ENCODE results near the gene AMZ1.

Gene AMZ1

DNA sequence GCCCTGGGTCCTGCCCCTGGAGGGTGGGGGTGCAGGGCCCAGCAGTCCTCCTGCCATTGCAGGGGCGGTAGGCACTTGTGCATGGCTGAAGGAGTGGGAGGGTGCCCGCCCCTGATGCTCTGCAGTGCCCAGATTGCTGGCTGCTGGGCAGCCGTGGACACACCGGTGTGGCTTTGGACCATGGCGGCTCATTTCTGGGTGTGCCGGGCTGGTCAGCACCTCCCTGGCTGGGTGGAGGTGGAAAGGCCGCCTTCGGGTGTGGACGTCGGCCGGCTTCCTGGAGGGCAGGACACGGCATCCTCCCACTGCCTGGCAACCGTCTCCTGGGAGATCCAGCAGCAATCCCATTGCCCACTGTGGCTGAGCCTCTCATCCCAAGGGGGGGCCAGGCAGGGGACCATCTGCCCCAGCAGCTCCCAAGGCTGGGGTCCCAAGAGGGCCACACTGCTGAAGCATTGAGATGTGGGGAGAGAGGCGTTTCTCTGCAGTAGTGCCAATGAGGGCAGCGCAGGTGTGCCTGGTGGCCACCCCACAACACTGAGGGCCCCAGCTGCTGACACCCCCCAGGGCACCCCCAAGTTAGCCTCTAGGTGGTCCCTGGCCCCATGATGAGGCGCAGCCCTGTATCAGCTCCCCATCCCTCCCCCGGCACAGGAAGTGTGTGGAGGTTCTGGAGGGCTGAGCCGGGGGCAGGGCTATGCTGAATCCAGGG, 43.3 kb upstream of the AMZ1 start:
- no peaks in the 10 kb centered on the region for H3K27me3 ChIP-seq (ENCODE audit: insufficient read depth, low read length)
- H3K4me3 ChIP-seq (ENCODE audit: low read length): no peak overlapping the region
- H3K36me3 ChIP-seq (ENCODE audit: insufficient read depth, low read length): peaks cover 23% of the 10 kb centered on the region
- peak overlapping the region; percentile 54; the same call in 1 of the 2 replicates for H3K9ac ChIP-seq (ENCODE audit: low read depth, low read length)
- peak overlapping the region; percentile 74 for H3K27ac ChIP-seq (ENCODE audit: low read depth, low read length)
- 88% methylated on average over 18 of the region's 18 CpGs for WGBS
- H3K4me1 ChIP-seq (ENCODE audit: insufficient read depth, low read length): peaks cover 24% of the 10 kb centered on the region
- no peaks in the 10 kb centered on the region for H3K9me3 ChIP-seq (ENCODE audit: insufficient read depth, low read depth, low read length)

GRCh38 chr7:2645274-2645868, 42.6 kb upstream of the AMZ1 start:
- peak overlapping the region; percentile 74 for H3K27ac ChIP-seq (ENCODE audit: low read depth, low read length)
- 62% methylated on average over 14 of the region's 14 CpGs for WGBS
- peaks cover 24% of the 10 kb centered on the region for H3K4me1 ChIP-seq (ENCODE audit: insufficient read depth, low read length)
- H3K4me3 ChIP-seq (ENCODE audit: low read length): no peak overlapping the region
- H3K36me3 ChIP-seq (ENCODE audit: insufficient read depth, low read length): peaks cover 26% of the 10 kb centered on the region
- H3K27me3 ChIP-seq (ENCODE audit: insufficient read depth, low read length): no peaks in the 10 kb centered on the region
- H3K9ac ChIP-seq (ENCODE audit: low read depth, low read length): peak overlapping the region; percentile 54; the same call in 1 of the 2 replicates
- H3K9me3 ChIP-seq (ENCODE audit: insufficient read depth, low read depth, low read length): no peaks in the 10 kb centered on the region

DNA sequence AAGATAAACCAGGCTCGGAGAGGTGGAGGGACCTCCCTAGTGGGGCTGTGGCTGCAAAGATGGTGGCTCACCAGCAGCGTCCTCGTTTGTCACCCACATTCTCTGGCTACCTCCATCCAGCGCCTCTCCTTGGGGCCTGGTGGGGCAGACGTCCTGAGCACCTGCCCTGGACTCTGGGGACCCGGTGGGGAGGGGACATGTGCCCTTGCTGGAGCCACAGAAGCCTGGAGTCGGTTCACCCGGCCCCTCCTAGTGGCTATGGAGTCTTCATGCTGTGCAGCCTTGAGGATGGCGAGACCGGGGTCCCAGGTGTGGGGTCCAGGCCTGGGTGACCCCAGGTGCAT, 41.7 kb upstream of the AMZ1 start:
- no peaks in the 10 kb centered on the region for H3K27me3 ChIP-seq (ENCODE audit: insufficient read depth, low read length)
- H3K9ac ChIP-seq (ENCODE audit: low read depth, low read length): no peak overlapping the region; the same call in 1 of the 2 replicates
- H3K4me3 ChIP-seq (ENCODE audit: low read length): no peak overlapping the region
- H3K4me1 ChIP-seq (ENCODE audit: insufficient read depth, low read length): peaks cover 20% of the 10 kb centered on the region
- peak overlapping the region; percentile 51; the same call in 1 of the 2 replicates for H3K27ac ChIP-seq (ENCODE audit: low read depth, low read length)
- WGBS: 89% methylated on average over 10 of the region's 10 CpGs
- H3K9me3 ChIP-seq (ENCODE audit: insufficient read depth, low read depth, low read length): no peaks in the 10 kb centered on the region
- H3K36me3 ChIP-seq (ENCODE audit: insufficient read depth, low read length): peaks cover 26% of the 10 kb centered on the region

DNA sequence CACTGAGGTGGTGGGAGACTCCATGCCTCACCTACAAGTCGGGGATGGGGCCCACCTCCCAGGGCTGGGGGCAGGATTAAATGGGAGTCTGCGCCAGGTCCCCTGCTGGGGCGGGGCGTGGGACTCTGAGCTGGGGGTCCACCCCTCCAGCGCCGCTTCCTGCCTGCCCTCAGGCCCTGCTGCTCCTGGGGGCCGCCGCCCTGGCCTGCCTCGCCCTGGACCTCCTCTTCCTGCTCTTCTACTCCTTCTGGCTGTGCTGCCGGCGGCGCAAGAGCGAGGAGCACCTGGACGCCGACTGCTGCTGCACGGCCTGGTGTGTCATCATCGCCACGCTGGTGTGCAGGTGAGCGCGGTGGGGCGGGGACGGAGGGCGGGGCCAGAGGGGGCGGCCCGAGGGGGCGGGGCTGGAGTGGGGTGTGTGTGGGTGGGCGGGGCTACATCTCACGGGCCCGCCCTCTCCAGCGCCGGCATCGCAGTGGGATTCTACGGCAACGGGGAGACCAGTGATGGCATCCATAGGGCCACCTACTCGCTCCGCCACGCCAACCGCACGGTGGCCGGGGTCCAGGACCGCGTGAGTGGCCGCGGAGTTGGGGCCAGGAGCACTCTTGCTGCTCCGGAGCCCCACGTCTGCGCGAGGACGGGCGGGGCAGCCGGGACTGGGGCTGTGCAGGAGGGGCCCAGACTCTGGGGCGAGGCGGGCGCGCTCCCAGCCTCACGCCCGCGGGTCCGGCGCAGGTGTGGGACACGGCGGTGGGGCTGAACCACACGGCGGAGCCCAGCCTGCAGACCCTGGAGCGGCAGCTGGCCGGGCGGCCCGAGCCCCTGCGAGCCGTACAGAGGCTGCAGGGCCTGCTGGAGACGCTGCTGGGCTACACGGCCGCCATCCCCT, 41.1 kb upstream of the AMZ1 start:
- H3K9me3 ChIP-seq (ENCODE audit: insufficient read depth, low read depth, low read length): no peaks in the 10 kb centered on the region
- peaks cover 31% of the 10 kb centered on the region for H3K36me3 ChIP-seq (ENCODE audit: insufficient read depth, low read length)
- H3K4me3 ChIP-seq (ENCODE audit: low read length): no peak overlapping the region
- peak overlapping the region; percentile 51; the same call in 1 of the 2 replicates for H3K27ac ChIP-seq (ENCODE audit: low read depth, low read length)
- H3K27me3 ChIP-seq (ENCODE audit: insufficient read depth, low read length): no peaks in the 10 kb centered on the region
- peak overlapping the region; percentile 62; the same call in 1 of the 2 replicates for H3K9ac ChIP-seq (ENCODE audit: low read depth, low read length)
- 89% methylated on average over 69 of the region's 73 CpGs for WGBS
- H3K4me1 ChIP-seq (ENCODE audit: insufficient read depth, low read length): peaks cover 16% of the 10 kb centered on the region

GRCh38 chr7:2647594-2648172, 40.3 kb upstream of the AMZ1 start:
- peaks cover 38% of the 10 kb centered on the region for H3K36me3 ChIP-seq (ENCODE audit: insufficient read depth, low read length)
- H3K9me3 ChIP-seq (ENCODE audit: insufficient read depth, low read depth, low read length): no peaks in the 10 kb centered on the region
- H3K4me1 ChIP-seq (ENCODE audit: insufficient read depth, low read length): peaks cover 16% of the 10 kb centered on the region
- no peaks in the 10 kb centered on the region for H3K27me3 ChIP-seq (ENCODE audit: insufficient read depth, low read length)
- no peak overlapping the region for H3K4me3 ChIP-seq (ENCODE audit: low read length)
- no peak overlapping the region for H3K27ac ChIP-seq (ENCODE audit: low read depth, low read length)
- no peak overlapping the region for H3K9ac ChIP-seq (ENCODE audit: low read depth, low read length)
- WGBS: 95% methylated on average over 15 of the region's 15 CpGs

DNA sequence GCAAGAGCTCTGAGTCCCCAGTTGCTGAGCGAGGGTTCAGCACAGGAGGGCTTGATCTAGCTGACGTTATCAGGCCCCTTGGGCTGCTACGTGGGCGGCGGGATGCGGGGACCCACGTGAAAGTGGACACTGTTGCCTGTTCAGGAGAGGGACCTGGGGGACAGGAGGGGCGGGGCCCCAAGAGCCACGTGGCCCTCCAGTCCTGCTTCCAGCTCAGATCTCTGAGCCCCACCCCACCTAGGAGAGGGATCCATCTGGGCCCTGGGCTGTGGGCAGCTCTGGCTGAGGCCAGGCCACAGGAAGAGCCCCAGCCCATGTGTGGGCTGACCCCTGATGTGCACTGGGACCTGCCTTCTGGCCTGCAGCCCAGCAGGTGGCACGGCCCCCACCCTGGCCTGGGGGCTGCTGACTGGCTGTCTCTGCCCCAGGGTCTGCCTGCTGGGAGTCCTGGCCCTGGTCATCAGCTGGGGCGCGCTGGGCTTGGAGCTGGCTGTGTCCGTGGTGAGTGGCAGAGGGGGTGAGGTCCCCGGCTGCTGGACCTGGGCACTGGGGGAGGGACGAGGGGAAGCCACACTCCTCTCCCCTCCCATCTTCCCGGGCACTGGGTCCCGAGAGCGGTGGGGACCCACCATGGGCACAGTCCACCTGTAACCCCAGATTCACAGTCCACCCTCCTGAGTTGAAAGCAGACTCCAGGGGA, 38.7 kb upstream of the AMZ1 start:
- 92% methylated on average over 18 of the region's 18 CpGs for WGBS
- Histone ChIP-seq H3K27me3 (ENCODE audit: insufficient read depth, low read length) (no peaks in the 10 kb centered on the region), H3K9ac (ENCODE audit: low read depth, low read length) (no peak overlapping the region), H3K36me3 (ENCODE audit: insufficient read depth, low read length) (peaks cover 49% of the 10 kb centered on the region), H3K4me3 (ENCODE audit: low read length) (no peak overlapping the region), H3K4me1 (ENCODE audit: insufficient read depth, low read length) (peaks cover 14% of the 10 kb centered on the region), H3K9me3 (ENCODE audit: insufficient read depth, low read depth, low read length) (no peaks in the 10 kb centered on the region), H3K27ac (ENCODE audit: low read depth, low read length) (no peak overlapping the region)

DNA sequence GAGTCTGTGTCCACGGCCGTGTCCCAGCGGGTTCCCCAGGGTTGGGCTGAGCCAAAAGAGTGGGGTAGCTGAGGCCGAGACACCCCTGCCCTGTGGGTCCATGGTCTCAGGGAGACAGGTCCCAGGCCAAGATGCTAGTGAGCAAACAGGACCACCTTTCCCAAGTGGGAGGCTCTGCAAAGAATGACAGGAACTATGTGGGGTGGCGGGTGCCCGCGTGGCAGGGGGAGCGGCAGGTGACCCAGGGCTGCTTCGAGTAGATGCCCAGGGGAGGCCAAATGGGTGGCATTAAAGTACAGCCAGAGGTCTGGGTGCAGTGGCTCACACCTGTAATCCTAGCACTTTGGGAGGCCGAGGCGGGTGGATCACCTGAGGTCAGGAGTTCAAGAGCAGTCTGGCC, 38.0 kb upstream of the AMZ1 start:
- no peaks in the 10 kb centered on the region for H3K27me3 ChIP-seq (ENCODE audit: insufficient read depth, low read length)
- peaks cover 7% of the 10 kb centered on the region for H3K4me1 ChIP-seq (ENCODE audit: insufficient read depth, low read length)
- H3K4me3 ChIP-seq (ENCODE audit: low read length): no peak overlapping the region
- H3K9me3 ChIP-seq (ENCODE audit: insufficient read depth, low read depth, low read length): no peaks in the 10 kb centered on the region
- no peak overlapping the region for H3K9ac ChIP-seq (ENCODE audit: low read depth, low read length)
- 98% methylated on average over 11 of the region's 11 CpGs for WGBS
- H3K27ac ChIP-seq (ENCODE audit: low read depth, low read length): no peak overlapping the region
- peaks cover 54% of the 10 kb centered on the region for H3K36me3 ChIP-seq (ENCODE audit: insufficient read depth, low read length)

- Histone ChIP-seq H3K27me3 (ENCODE audit: insufficient read depth, low read length) (no peaks in the 10 kb centered on the region), H3K9me3 (ENCODE audit: insufficient read depth, low read depth, low read length) (no peaks in the 10 kb centered on the region), H3K4me3 (ENCODE audit: low read length) (no peak overlapping the region), H3K4me1 (ENCODE audit: insufficient read depth, low read length) (peaks cover 3% of the 10 kb centered on the region; the same call in 1 of the 2 replicates), H3K36me3 (ENCODE audit: insufficient read depth, low read length) (peaks cover 55% of the 10 kb centered on the region), H3K9ac (ENCODE audit: low read depth, low read length) (no peak overlapping the region), H3K27ac (ENCODE audit: low read depth, low read length) (no peak overlapping the region)
- WGBS: 92% methylated on average over 8 of the region's 8 CpGs
Observed at GRCh38 chr7:2650451-2650850, 37.6 kb upstream of the AMZ1 start.

DNA sequence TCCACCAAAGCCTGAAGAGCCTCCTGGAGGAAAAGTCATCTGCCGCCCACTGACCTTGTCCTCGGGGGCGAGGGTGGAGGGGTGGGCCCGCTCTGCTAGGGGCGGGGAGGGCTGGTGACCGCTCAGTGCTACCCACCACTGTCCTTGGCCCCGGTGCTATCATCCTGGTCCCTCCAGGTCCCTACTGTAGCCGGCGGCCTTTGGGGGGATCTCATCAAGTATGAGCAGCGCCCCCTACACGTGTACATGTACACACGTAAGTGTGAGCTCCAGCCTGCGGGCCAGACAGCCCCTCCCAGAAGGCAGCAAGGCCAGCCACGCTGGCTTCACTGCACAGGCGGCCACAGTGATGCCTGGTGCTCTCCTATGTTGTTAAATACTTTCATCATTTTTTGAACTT, 36.7 kb upstream of the AMZ1 start:
- H3K36me3 ChIP-seq (ENCODE audit: insufficient read depth, low read length): peaks cover 62% of the 10 kb centered on the region
- no peaks in the 10 kb centered on the region for H3K27me3 ChIP-seq (ENCODE audit: insufficient read depth, low read length)
- WGBS: 90% methylated on average over 15 of the region's 15 CpGs
- no peaks in the 10 kb centered on the region for H3K4me1 ChIP-seq (ENCODE audit: insufficient read depth, low read length)
- H3K4me3 ChIP-seq (ENCODE audit: low read length): no peak overlapping the region
- H3K27ac ChIP-seq (ENCODE audit: low read depth, low read length): no peak overlapping the region
- no peaks in the 10 kb centered on the region for H3K9me3 ChIP-seq (ENCODE audit: insufficient read depth, low read depth, low read length)
- H3K9ac ChIP-seq (ENCODE audit: low read depth, low read length): no peak overlapping the region

DNA sequence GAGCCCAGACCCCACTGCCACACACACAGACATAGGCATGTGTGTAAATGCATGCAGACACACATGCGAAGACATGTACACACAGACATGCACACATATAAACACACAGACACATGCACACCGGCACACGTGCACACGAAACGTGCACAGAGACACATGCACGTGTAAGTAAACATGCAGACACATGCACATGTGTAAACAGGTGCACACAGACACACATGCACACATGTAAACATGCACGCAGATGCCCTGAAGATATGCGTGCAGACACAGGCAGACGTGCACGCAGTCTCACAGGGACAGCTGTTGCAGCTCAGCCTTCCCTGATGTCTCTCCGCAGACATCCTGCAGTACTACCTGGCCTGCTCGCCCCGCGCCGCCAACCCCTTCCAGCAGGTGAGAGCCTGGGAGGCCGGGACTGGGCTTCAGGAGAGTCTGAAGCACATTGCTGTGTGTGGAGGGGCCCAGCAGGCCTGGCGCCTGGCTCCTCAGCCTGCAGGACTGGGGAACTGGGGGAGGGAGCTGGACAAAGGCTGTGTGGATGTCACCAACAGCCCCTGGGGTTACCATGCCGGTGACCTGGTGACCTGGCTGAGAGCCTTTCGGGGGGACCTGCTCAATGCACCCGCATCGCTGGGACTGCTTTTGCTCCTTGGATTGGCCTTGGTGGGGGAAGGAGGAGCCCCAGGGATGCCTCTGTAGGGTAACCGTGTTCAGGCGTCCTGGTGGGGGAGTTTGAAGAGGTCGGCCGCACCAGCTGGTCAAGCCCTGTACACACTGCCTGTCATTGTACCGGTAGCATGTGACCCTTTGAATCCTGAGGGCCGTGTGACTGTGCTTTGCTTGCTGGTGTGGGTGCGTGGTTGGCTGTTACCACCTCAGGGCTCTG, 35.9 kb upstream of the AMZ1 start:
- no peak overlapping the region for H3K27ac ChIP-seq (ENCODE audit: low read depth, low read length)
- no peaks in the 10 kb centered on the region for H3K27me3 ChIP-seq (ENCODE audit: insufficient read depth, low read length)
- H3K4me3 ChIP-seq (ENCODE audit: low read length): no peak overlapping the region
- H3K4me1 ChIP-seq (ENCODE audit: insufficient read depth, low read length): no peaks in the 10 kb centered on the region
- 94% methylated on average over 28 of the region's 28 CpGs for WGBS
- no peaks in the 10 kb centered on the region for H3K9me3 ChIP-seq (ENCODE audit: insufficient read depth, low read depth, low read length)
- H3K36me3 ChIP-seq (ENCODE audit: insufficient read depth, low read length): peaks cover 69% of the 10 kb centered on the region
- H3K9ac ChIP-seq (ENCODE audit: low read depth, low read length): no peak overlapping the region

Data from HUES64 (cell line).